Gastroesophageal sphincter (tissue), 3 donors: ENCODE data around the gene PPBP.

Source experiments
- CTCF ChIP-seq, 4 experiments: fragments of 200-600 bp in 2 of 4; fragments of 450-650 bp in 2 of 4; sonication (generic) in 1 of 4; IDR thresholded peaks; one replicate each; pipeline ENCODE4 v1.5.1; 2017 to 2019; ENCODE audit warnings: antibody characterized with exemption in 4 of 4, mild to moderate bottlenecking in 2 of 4, moderate library complexity in 2 of 4
- EP300 ChIP-seq: sonication (generic); formaldehyde crosslinking; IDR thresholded peaks from one replicate; pipeline ENCODE4 v1.6.1; 2017; ENCODE audit warnings: antibody characterized with exemption, mild to moderate bottlenecking
- POLR2A ChIP-seq, 2 donors: fragments of 450-650 bp; IDR thresholded peaks; one replicate each; pipeline ENCODE4 v1.6.1; 2017; ENCODE audit warnings: antibody characterized with exemption in 2 of 2, mild to moderate bottlenecking in 2 of 2, moderate library complexity in 1 of 2
- POLR2AphosphoS5 ChIP-seq: sonication (generic); formaldehyde crosslinking; IDR thresholded peaks from one replicate; pipeline ENCODE4 v1.6.1; 2017; ENCODE audit warnings: antibody characterized with exemption

- TF ChIP-seq CTCF (IDR thresholded peaks at IDR 0.05) = no peak
- TF ChIP-seq POLR2A (IDR thresholded peaks at IDR 0.05) = no peak
- TF ChIP-seq EP300 = no peak
- no peak for TF ChIP-seq POLR2AphosphoS5
Observed at GRCh38 chr4:74015126-74015780, 27.3 kb upstream of the PPBP start.
